ENCODE results near the gene MYL12B.
A peak's percentile ranks its signal among the peaks of the same experiment; 100 is the strongest.

Gene MYL12B

DNA sequence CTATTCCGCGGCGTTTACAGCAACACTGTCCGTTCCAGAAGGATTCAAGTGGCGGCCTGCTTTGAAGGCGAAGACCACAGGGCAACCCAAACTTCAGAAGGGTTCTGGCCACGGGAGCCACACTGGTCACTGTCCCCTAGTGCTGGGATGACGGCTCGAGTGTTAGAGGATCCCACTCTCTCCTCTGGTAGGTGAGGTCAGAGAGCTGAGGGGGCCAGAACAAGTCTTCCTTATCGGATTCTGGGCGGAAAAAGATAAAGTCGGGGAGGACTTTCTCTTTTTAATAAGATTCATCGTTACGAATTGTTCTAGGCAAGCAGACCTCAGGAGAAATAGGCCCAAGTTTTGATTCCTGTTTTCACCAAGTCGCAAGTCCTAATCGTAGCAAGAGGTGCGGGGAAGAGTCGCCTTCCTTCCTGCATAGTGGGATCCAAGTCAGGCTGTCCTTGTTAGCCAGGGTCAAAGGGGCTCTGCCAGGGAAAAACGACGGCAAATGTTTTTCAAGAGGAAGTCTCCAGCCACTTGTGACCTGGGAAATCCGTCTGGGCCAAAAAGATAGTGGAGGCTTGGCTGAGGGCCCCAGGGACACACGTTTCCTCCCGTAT is 15.2 kb upstream of the MYL12B start:
- in situ Hi-C loops (cut with HindIII; ENCODE audit: low sequenced_read_pairs), result no loop called here
- no peak for DNase-seq (ENCODE audit: low read depth)
- peak overlapping the region; percentile 92 for H3K4me3 ChIP-seq (ENCODE audit: low read depth, low read length)
- TF ChIP-seq, protein P1, sequence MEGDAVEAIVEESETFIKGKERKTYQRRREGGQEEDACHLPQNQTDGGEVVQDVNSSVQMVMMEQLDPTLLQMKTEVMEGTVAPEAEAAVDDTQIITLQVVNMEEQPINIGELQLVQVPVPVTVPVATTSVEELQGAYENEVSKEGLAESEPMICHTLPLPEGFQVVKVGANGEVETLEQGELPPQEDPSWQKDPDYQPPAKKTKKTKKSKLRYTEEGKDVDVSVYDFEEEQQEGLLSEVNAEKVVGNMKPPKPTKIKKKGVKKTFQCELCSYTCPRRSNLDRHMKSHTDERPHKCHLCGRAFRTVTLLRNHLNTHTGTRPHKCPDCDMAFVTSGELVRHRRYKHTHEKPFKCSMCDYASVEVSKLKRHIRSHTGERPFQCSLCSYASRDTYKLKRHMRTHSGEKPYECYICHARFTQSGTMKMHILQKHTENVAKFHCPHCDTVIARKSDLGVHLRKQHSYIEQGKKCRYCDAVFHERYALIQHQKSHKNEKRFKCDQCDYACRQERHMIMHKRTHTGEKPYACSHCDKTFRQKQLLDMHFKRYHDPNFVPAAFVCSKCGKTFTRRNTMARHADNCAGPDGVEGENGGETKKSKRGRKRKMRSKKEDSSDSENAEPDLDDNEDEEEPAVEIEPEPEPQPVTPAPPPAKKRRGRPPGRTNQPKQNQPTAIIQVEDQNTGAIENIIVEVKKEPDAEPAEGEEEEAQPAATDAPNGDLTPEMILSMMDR (IDR thresholded peaks at IDR 0.05; ENCODE audit: low read depth, low read length, missing control alignments), result no peak

DNA sequence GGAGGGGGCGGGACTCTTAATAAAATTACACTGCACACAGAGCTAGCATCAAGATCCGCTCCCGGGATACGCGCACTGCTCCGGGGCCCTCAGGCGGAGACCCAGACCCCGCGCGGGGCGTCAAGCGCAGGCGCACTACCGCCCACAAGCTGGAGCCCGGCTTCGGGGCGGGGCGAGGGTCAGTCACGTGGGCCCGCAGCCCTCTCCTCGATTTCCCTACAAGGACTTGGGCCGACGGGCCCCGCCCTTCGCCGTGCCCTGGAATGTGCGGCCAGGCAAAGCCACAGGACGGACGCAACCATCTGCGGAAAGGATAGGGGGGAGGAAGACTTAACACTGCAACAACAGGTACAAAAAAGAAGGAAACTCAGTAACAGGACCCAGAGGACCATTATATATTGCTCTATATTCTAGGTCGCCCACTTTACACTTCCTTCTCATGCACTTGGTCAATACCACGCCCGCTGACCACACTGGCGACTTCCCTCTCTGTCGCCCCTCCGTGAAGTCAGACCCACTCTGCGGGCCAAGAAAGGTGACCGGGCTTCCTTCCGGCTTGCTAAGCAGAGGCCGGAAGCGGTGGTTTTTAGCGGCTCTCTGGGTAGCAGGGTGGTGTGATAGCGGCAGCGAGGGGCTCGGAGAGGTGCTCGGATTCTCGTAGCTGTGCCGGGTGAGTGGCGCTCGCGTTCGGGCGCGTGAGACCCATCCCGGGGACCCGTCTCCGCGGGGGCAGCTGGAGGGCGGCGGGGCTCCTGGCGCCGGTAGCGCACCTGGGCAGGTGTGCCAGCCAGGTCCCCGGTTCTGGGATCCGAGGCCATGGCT is 14.5 kb upstream of the MYL12B start, which contains the start of gene MYL12A:
TSS of gene MYL12A (plus strand) at position 562 of the 822 bp plus-strand sequence. CDS start 5,447 bp downstream, outside the sequence.
- in situ Hi-C loops (cut with HindIII; ENCODE audit: low sequenced_read_pairs), result no loop called here
- TF ChIP-seq, protein P1 (IDR thresholded peaks at IDR 0.05; ENCODE audit: low read depth, low read length, missing control alignments), result no peak
- DNase-seq (ENCODE audit: low read depth), result peak; percentile 98
- peak within 1 kb of the TSS; percentile 92 for H3K4me3 ChIP-seq (ENCODE audit: low read depth, low read length)

DNA sequence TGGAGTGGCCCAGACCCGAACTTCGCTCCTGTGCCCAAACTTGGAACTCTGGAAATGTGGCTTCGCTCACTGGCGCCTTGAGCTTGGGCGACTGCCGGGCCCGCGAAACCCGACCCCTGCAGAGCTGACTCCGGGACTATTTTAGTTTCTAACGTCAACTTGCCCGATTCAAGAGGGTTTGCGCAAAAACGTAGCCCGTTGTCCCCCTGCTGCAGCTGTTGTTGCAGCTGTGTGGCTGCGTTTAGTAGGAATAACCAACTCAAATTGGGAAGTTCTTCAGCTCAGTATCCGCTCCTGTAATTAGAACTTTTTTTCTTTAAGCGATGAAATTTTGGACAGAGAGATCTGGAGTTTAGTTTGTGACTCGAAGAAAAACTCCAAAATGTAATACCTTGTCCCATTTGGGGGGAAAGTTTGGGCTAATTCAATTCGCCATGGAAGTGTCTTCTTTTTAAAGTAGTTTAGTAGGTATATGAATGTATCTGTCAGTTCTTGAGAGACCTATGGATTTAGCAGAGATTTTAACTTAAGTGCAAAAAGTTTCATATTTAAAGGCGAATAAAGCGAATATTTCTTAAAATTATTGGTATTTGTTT is 13.8 kb upstream of the MYL12B start:
- H3K4me3 ChIP-seq (ENCODE audit: low read depth, low read length), result peak overlapping the region; percentile 92
- TF ChIP-seq, protein P1 (IDR thresholded peaks at IDR 0.05; ENCODE audit: low read depth, low read length, missing control alignments), result no peak
- no peak for DNase-seq (ENCODE audit: low read depth)
- in situ Hi-C loops (cut with HindIII; ENCODE audit: low sequenced_read_pairs), result no loop called here

DNA sequence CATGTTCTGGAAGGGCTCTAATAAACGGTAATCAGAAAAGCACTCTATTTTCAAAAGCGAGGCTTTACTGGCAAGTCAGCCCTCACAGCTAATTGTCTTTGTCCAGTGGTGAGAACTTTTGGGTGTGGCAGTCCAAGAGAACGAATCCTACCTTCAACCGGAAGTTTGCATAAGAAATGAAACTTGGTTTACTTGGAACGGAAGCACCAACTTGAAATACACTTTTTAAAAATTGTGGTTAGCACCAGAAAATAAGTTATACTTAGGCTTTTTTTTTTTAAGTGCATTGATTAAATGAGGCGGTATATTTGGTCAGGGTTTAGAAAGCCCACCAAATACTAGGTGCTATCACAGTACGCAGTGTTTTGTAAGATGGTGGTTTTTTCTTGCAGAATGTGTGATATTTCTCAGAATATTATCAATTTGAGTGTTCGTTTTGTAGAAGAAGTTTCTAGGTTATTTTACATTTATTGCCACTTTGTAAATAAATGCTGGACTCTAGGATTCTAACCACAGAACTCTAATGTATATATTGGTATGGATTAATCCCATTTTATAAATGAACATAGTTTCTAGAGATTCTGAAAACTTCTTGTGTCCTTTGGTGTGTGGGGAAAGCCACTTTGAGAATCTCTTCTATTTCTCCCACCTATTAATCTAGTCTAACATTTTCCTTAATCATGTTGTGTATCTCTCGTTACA is 13.1 kb upstream of the MYL12B start:
- DNase-seq (ENCODE audit: low read depth), result no peak
- peak overlapping the region; percentile 92 for H3K4me3 ChIP-seq (ENCODE audit: low read depth, low read length)
- TF ChIP-seq, protein P1 (IDR thresholded peaks at IDR 0.05; ENCODE audit: low read depth, low read length, missing control alignments), result no peak
- in situ Hi-C loops (cut with HindIII; ENCODE audit: low sequenced_read_pairs), result no loop called here

DNA sequence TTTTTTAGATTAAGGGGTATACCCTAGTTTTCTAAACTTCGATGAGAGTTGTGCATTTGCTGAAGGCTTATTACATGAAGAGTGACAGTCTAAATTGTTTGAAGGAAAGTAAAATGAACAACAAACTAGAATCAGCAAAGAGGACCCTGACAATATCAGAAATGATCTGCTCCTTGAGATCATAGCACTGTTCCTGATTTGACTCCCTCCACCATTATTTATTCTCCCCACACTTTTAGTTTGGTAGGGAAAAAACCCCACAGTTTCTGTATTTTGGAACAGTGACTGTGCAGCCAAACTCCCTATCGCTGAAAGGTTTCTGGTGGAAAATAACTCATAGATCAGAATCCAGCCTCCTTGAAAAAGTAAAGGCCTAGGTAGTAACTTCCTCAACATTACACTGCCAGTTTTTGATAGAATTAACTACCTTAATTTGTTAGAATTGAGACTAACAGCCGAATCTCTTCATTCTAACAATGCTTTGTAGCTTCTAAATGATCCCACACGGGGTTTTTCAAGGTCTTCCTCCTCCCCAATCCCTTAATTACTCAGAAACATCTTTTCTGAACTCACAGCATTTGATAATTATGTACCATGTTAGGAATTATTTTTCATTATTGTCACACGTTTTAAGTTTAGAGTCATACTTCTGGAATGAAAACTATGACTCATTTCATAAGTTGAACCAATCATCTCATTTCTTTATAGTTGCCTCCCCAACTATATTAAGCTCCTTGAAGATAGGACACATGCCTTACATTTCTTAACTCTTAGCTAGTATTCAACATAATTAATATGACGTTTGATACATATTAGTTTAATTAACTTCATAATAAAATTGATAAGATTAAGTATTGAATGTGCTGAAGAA is 11.5 kb upstream of the MYL12B start:
- TF ChIP-seq, protein P1 (IDR thresholded peaks at IDR 0.05; ENCODE audit: low read depth, low read length, missing control alignments), result no peak
- no peak for DNase-seq (ENCODE audit: low read depth)
- in situ Hi-C loops (cut with HindIII; ENCODE audit: low sequenced_read_pairs), result loop anchor here (10.0 kb wide), 1 partner anchor 516 kb away; no protein-coding TSS in a partner anchor
- H3K4me3 ChIP-seq (ENCODE audit: low read depth, low read length), result peak overlapping the region; percentile 17
